H1 (cell line): ENCODE data around the gene ARHGEF28. TPM values are rescaled to one million over a fixed set of nuclear protein-coding genes. Genes with fewer than 3 reads are reported as not detected.

Experiments used
- CTCF ChIA-PET: fragments of 300-600 bp; sonication (Branson Sonifier 250); formaldehyde crosslinking; loops from one replicate; lab custom pipeline; 2021; ENCODE audit not compliant: partially characterized antibody; lab: Charles Lee
- POLR2A ChIA-PET: fragments of 300-600 bp; sonication (Branson Sonifier 250); formaldehyde crosslinking; loops from one replicate; lab custom pipeline; 2021; ENCODE audit warnings: inconsistent platforms; ENCODE audit not compliant: partially characterized antibody; lab: Charles Lee
- DNase-seq, 2 experiments: peaks; one replicate each; pipeline versions ENCODE4 v3.0.0 to v3.0.0-alpha.2; 2010 to 2022; ENCODE audit warnings: low spot score in 2 of 2, low read depth in 1 of 2, mixed read lengths in 1 of 2
- FAIRE-seq: peaks from 2 replicates; lab custom pipeline; 2011; peaks lifted over from hg19 to GRCh38; lab: Jason Lieb, UNC
- H2AFZ ChIP-seq: 2 replicates; pipeline ENCODE4 v1.8.1; 2012; ENCODE audit warnings: low read length, inconsistent platforms
- H2AK5ac ChIP-seq: 2 replicates; pipeline ENCODE4 v1.6.1; 2013; ENCODE audit warnings: low read depth, low read length
- H2BK120ac ChIP-seq: replicated peaks from 2 replicates; pipeline ENCODE3; 2013; ENCODE audit warnings: low read depth, low read length, inconsistent platforms
- H2BK12ac ChIP-seq: 2 replicates; pipeline ENCODE4 v1.6.1; 2013; ENCODE audit warnings: low read depth, low read length
- H2BK15ac ChIP-seq: 2 replicates; pipeline ENCODE4 v1.6.1; 2013; ENCODE audit warnings: low read length
- H2BK20ac ChIP-seq: 2 replicates; pipeline ENCODE4 v1.6.1; 2013; ENCODE audit warnings: low read length
- H2BK5ac ChIP-seq: 2 replicates; pipeline ENCODE4 v1.6.1; 2013; ENCODE audit warnings: low read depth, low read length
- H3K14ac ChIP-seq: 2 replicates; pipeline ENCODE4 v1.6.1; 2013; ENCODE audit warnings: inconsistent platforms; ENCODE audit not compliant: insufficient read length
- H3K18ac ChIP-seq: 2 replicates; pipeline ENCODE4 v1.6.1; 2013; ENCODE audit warnings: low read length; ENCODE audit errors: extremely low read depth
- H3K23ac ChIP-seq: 2 replicates; pipeline ENCODE4 v1.6.1; 2013; ENCODE audit warnings: inconsistent platforms; ENCODE audit not compliant: insufficient read length
- H3K23me2 ChIP-seq: 2 replicates; pipeline ENCODE4 v1.6.1; 2013; ENCODE audit warnings: low read depth, low read length
- H3K27ac ChIP-seq: 2 replicates; pipeline ENCODE4 v1.6.1; 2011; ENCODE audit warnings: low read depth, low read length, inconsistent platforms
- H3K27me3 ChIP-seq, 4 experiments: replicated peaks in 1 of 4; 1 replicate in 1 of 4; 2 replicates in 3 of 4; pipeline versions ENCODE4 v1.6.1 to v1.8.1; 2011 to 2013; ENCODE audit warnings: low read length in 3 of 4, mild to moderate bottlenecking in 3 of 4, inconsistent platforms in 2 of 4, mixed read lengths in 2 of 4, moderate library complexity in 1 of 4; ENCODE audit not compliant: control insufficient read depth in 3 of 4, insufficient read depth in 3 of 4; ENCODE audit errors: extremely low read depth in 1 of 4
- H3K36me3 ChIP-seq, 4 experiments: 2 replicates each; pipeline versions ENCODE4 v1.6.1 to v1.8.1; 2011 to 2013; ENCODE audit warnings: mild to moderate bottlenecking in 4 of 4, low read length in 3 of 4, moderate library complexity in 2 of 4, control low read depth in 1 of 4, inconsistent platforms in 1 of 4; ENCODE audit not compliant: insufficient read depth in 4 of 4, control insufficient read depth in 2 of 4
- H3K4ac ChIP-seq: replicated peaks from 2 replicates; pipeline ENCODE3; 2013; ENCODE audit warnings: low read length, low read depth, mixed read lengths, inconsistent platforms; ENCODE audit not compliant: insufficient read length
- H3K4me1 ChIP-seq, 4 experiments: replicated peaks in 1 of 4; 1 replicate in 1 of 4; 2 replicates in 3 of 4; pipeline versions ENCODE4 v1.6.1 to v1.8.1; 2011 to 2013; ENCODE audit warnings: low read length in 3 of 4, inconsistent platforms in 2 of 4, mixed read lengths in 1 of 4; ENCODE audit not compliant: insufficient read depth in 4 of 4, control insufficient read depth in 3 of 4
- H3K4me2 ChIP-seq, 2 experiments: 2 replicates each; pipeline versions ENCODE4 v1.6.1 to v1.8.1; 2011 to 2013; ENCODE audit warnings: low read depth in 2 of 2, low read length in 2 of 2, control low read depth in 1 of 2, inconsistent platforms in 1 of 2, mild to moderate bottlenecking in 1 of 2; ENCODE audit not compliant: insufficient read depth in 1 of 2
- H3K4me3 ChIP-seq, 4 experiments: fragments of 200-600, 300-600 bp in 1 of 4; sonication (generic), shearing (Covaris generic), sonication (Bioruptor Twin) in 1 of 4; 2 replicates each; pipeline versions ENCODE4 v1.5.1 to v1.8.1; 2011 to 2016; ENCODE audit warnings: low read length in 4 of 4, low read depth in 3 of 4, control low read depth in 2 of 4, inconsistent platforms in 2 of 4, mild to moderate bottlenecking in 2 of 4, mixed read lengths in 1 of 4, moderate library complexity in 1 of 4; ENCODE audit not compliant: insufficient read depth in 2 of 4; ENCODE audit errors: extremely low read depth in 1 of 4
- H3K56ac ChIP-seq: replicated peaks from 2 replicates; pipeline ENCODE3; 2013; ENCODE audit warnings: low read depth, mild to moderate bottlenecking, mixed read lengths, low read length, inconsistent platforms; ENCODE audit not compliant: insufficient read length
- H3K79me1 ChIP-seq: 2 replicates; pipeline ENCODE4 v1.6.1; 2013; ENCODE audit warnings: low read depth, low read length, control low read depth
- H3K79me2 ChIP-seq, 2 experiments: 2 replicates each; pipeline versions ENCODE4 v1.6.1 to v1.8.1; 2012 to 2013; ENCODE audit warnings: low read length in 2 of 2, mild to moderate bottlenecking in 2 of 2, inconsistent platforms in 1 of 2; ENCODE audit not compliant: insufficient read depth in 2 of 2, control insufficient read depth in 1 of 2
- H3K9ac ChIP-seq, 4 experiments: replicated peaks in 1 of 4; 1 replicate in 1 of 4; 2 replicates in 3 of 4; pipeline versions ENCODE4 v1.6.1 to v1.8.1; 2011 to 2013; ENCODE audit warnings: low read depth in 3 of 4, low read length in 3 of 4, control low read depth in 2 of 4, mild to moderate bottlenecking in 2 of 4, moderate library complexity in 2 of 4, inconsistent platforms in 1 of 4; ENCODE audit errors: extremely low read depth in 1 of 4
- H3K9me3 ChIP-seq, 2 experiments: 2 replicates each; pipeline versions ENCODE4 v1.6.1 to v1.8.1; 2012 to 2013; ENCODE audit warnings: mild to moderate bottlenecking in 2 of 2, moderate library complexity in 2 of 2, control low read depth in 1 of 2, inconsistent platforms in 1 of 2, low read depth in 1 of 2, low read length in 1 of 2, mixed read lengths in 1 of 2; ENCODE audit not compliant: insufficient read depth in 2 of 2
- H4K20me1 ChIP-seq, 2 experiments: replicated peaks in 1 of 2; 2 replicates each; pipeline versions ENCODE3 to v1.8.1; 2011 to 2013; ENCODE audit warnings: inconsistent platforms in 2 of 2, low read length in 2 of 2, mild to moderate bottlenecking in 1 of 2; ENCODE audit not compliant: insufficient read depth in 2 of 2, control insufficient read depth in 1 of 2
- H4K5ac ChIP-seq: 2 replicates; pipeline ENCODE4 v1.6.1; 2013; ENCODE audit warnings: low read length, low read depth, mixed read lengths, inconsistent platforms; ENCODE audit not compliant: insufficient read length
- H4K8ac ChIP-seq: 2 replicates; pipeline ENCODE4 v1.8.0; 2013; ENCODE audit warnings: mild to moderate bottlenecking, moderate library complexity, low read length, inconsistent platforms; ENCODE audit not compliant: insufficient read depth; ENCODE audit errors: extremely low read depth
- H4K91ac ChIP-seq: replicated peaks from 2 replicates; pipeline ENCODE3; 2013; ENCODE audit warnings: low read length, mixed read lengths, inconsistent platforms; ENCODE audit not compliant: insufficient read length
- BACH1 ChIP-seq: IDR thresholded peaks from 2 replicates; pipeline ENCODE4 v1.6.1; 2012; ENCODE audit warnings: low read length, improper control_type of control experiment
- CBX5 ChIP-seq: fragments of 300-800, 300-1000 bp; sonication (generic); IDR thresholded peaks from 2 replicates; pipeline ENCODE4 v1.7.1; 2016; ENCODE audit warnings: antibody characterized with exemption, low read length, low read depth
- EGR1 ChIP-seq: IDR thresholded peaks from 2 replicates; pipeline ENCODE4 v1.6.1; 2011; ENCODE audit warnings: low read depth, low read length, borderline replicate concordance
- GTF2F1 ChIP-seq: IDR thresholded peaks from 2 replicates; pipeline ENCODE4 v1.6.1; 2012; ENCODE audit warnings: low read depth, low read length, improper control_type of control experiment, borderline replicate concordance
- NANOG ChIP-seq: IDR thresholded peaks from 2 replicates; pipeline ENCODE4 v1.6.1; 2011; ENCODE audit warnings: low read length, low read depth, mild to moderate bottlenecking, inconsistent platforms; ENCODE audit not compliant: insufficient read depth, poor library complexity, severe bottlenecking
- RAD21 ChIP-seq, 2 experiments: IDR thresholded peaks in 1 of 2; conservative IDR thresholded peaks in 1 of 2; 2 replicates each; pipeline ENCODE4 v1.6.1; 2011; ENCODE audit warnings: low read depth in 2 of 2, low read length in 2 of 2, improper control_type of control experiment in 1 of 2, inconsistent platforms in 1 of 2, mild to moderate bottlenecking in 1 of 2, moderate library complexity in 1 of 2
- SP1 ChIP-seq: IDR thresholded peaks from 2 replicates; pipeline ENCODE4 v1.6.1; 2011; ENCODE audit warnings: low read depth, low read length
- TAF7 ChIP-seq: optimal IDR thresholded peaks from 2 replicates; pipeline ENCODE3; 2011; ENCODE audit warnings: low read depth, mild to moderate bottlenecking, inconsistent platforms, low read length, moderate library complexity, borderline replicate concordance
- WGBS, 2 experiments: shearing (Covaris generic) in 1 of 2; methylation state at CpG; one replicate each; pipeline versions ENCODE4 v1.1.6 to v1.1.7; 2013 to 2015; ENCODE audit warnings: low lambda C conversion rate in 2 of 2, mixed read lengths in 2 of 2, inconsistent platforms in 1 of 2, low coverage in 1 of 2, missing lambda C conversion rate in 1 of 2; ENCODE audit not compliant: insufficient replicate concordance in 2 of 2, insufficient coverage in 1 of 2, insufficient read length in 1 of 2; ENCODE audit errors: extremely low coverage in 1 of 2, missing lambda C conversion rate in 1 of 2; 5-methylcytosine and 5-hydroxymethylcytosine counted together
- polyA plus RNA-seq, 7 experiments: library from polyadenylated mRNA; depleted of rRNA in 3 of 7; stranded (reverse) in 5 of 7; unstranded in 2 of 7; fragments of >200 nt in 5 of 7; fragments of 200-250 nt in 2 of 7; gene quantifications; 1 replicate in 5 of 7; 2 replicates in 1 of 7; 4 replicates in 1 of 7; pipeline versions ENCODE4 v1.2.1 to v1.2.3, GENCODE V29; 2011 to 2013; ENCODE audit warnings: missing spikeins in 2 of 7, mixed read lengths in 2 of 7
- total RNA-seq: library from RNA; stranded (reverse); fragmentation: NEBNext Ultra II Directional; extraction: Animal tissue kit (Norgen Biotek cat#: 25700); gene quantifications from 2 replicates; pipeline ENCODE4 v1.2.1, GENCODE V29; 2021
- TF ChIP-seq, protein P1 (sequence below): IDR thresholded peaks from 2 replicates; pipeline ENCODE4 v1.6.1; 2011; ENCODE audit warnings: low read depth, mild to moderate bottlenecking, low read length; ENCODE audit not compliant: insufficient read depth

The ARHGEF28 gene
- total and polyA plus RNA-seq, 2 of the 8 experiments (the other 6 are each of a cell fraction or from before 2014, with no cell fraction given) = 0.33 to 1.0 TPM

DNA sequence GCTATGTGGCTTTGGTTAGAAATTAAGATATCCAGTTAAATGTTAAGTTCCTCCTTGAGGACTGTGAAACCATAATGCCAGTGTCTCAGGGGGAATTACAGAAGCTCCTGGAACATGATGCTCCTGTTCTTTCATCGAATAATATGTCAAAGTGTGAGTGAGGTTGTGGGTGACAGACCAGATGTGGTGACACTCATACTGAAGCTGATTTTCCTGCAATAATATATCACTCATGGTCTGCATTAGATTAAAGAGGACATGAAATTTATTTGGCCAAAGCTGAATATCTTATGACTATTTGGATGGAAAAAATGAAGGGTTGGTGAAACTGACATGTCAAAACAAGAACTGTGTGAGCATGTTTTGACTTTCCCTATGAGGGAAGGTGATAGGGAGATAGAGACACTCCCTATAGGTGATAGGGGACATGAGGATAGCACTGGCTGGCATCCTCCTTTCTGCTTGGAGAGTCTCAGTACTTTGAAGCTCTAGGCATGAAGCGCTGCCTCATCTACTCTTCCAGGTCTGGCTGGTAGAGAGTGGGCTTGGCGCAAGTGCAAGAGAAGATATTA, 173.5 kb downstream of the ARHGEF28 start:
- 92% methylated on average over 3 of the region's 3 CpGs; no CpG with 5 or more reads in 1 of the 2 experiments for WGBS, 2 experiments

More for the DNA sequence above, 173.5 kb downstream of the ARHGEF28 start:
- Histone ChIP-seq H4K5ac (no peak overlapping the region), H3K27me3 (no peaks in the 10 kb centered on the region), H3K4me1 (no peaks in the 10 kb centered on the region), H3K23ac (no peak overlapping the region), H3K4me2 (no peak overlapping the region), H2BK12ac (no peak overlapping the region), H3K23me2 (no peaks in the 10 kb centered on the region; the same call in 1 of the 2 replicates), H3K27ac (no peak overlapping the region), H4K91ac (no peak overlapping the region), H3K56ac (no peak overlapping the region), H2BK20ac (no peak overlapping the region), H4K8ac (no peak overlapping the region), H3K9ac (no peak overlapping the region), H3K79me2 (no peaks in the 10 kb centered on the region), H2BK120ac (no peak overlapping the region), H3K79me1 (no peaks in the 10 kb centered on the region), H3K36me3 (no peaks in the 10 kb centered on the region), H2AK5ac (no peak overlapping the region), H2BK5ac (no peak overlapping the region), H4K20me1 (no peaks in the 10 kb centered on the region), H2AFZ (no peak overlapping the region), H3K4ac (no peak overlapping the region), H3K9me3 (no peaks in the 10 kb centered on the region), H3K14ac (no peak overlapping the region), H2BK15ac (no peak overlapping the region), H3K4me3 (no peak overlapping the region), H3K18ac (no peak overlapping the region)
- no peak for DNase-seq
- TF ChIP-seq RAD21 (IDR thresholded peaks at IDR 0.05 in 1 of 2, conservative IDR thresholded peaks at IDR 0.05 in 1 of 2; ENCODE audit: low read depth in 2 of 2, low read length in 2 of 2) (no peak), CBX5 (no peak), GTF2F1 (no peak), TAF7 (no peak), EGR1 (no peak), NANOG (no peak), SP1 (no peak), BACH1 (no peak)
- TF ChIP-seq, protein P1, sequence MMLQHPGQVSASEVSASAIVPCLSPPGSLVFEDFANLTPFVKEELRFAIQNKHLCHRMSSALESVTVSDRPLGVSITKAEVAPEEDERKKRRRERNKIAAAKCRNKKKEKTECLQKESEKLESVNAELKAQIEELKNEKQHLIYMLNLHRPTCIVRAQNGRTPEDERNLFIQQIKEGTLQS = no peak
- ChIA-PET CTCF (interaction anchor here (1.0 to 14.7 kb wide), 2 partner anchors 9 to 209 kb away, joined by 3 to 254 read pairs; no protein-coding TSS in a partner anchor), POLR2A (no interaction called here)
- no peak for FAIRE-seq
